ENCODE results near the gene PDE4B. TPM values are rescaled to one million over a fixed set of nuclear protein-coding genes. Genes with fewer than 3 reads are reported as not detected.

The PDE4B gene
- total and polyA plus RNA-seq, 2 of the 13 experiments (the other 11 are each of a cell fraction or from before 2014, with no cell fraction given): not detected

- no peak overlapping the region for H2AFZ ChIP-seq (ENCODE audit: low read length)
- no peaks in the 10 kb centered on the region for H3K36me3 ChIP-seq (replicated peaks in 1 of 2; ENCODE audit: control insufficient read depth in 1 of 2, insufficient read depth in 2 of 2, low read length in 2 of 2)
- no peak for FAIRE-seq
- H3K27me3 ChIP-seq (ENCODE audit: control insufficient read depth in 1 of 2, insufficient read depth in 2 of 2, low read length in 2 of 2): no peaks in the 10 kb centered on the region; a peak in 1 of 5 replicates
- no peak overlapping the region for H3K9ac ChIP-seq (ENCODE audit: insufficient read depth, low read depth, low read length)
- POLR2A ChIA-PET: no interaction called here
- intact Hi-C loops (cut with micrococcal nuclease; ENCODE audit: unreplicated experiment) (no loop called here), in situ Hi-C loops (cut with HindIII; ENCODE audit: extremely low pct_ligation_motif_present, low pct_unique_long_range_greater_than_20kb) (loop anchor here (10.0 kb wide), 1 partner anchor 188 kb away; no protein-coding TSS in a partner anchor)
- ATAC-seq: no peak
- H3K27ac ChIP-seq (ENCODE audit: extremely low read length, insufficient read depth, low read length): no peak overlapping the region
- no TSS peak for BruUV-seq (replicated peaks)
- no peaks in the 10 kb centered on the region for H4K20me1 ChIP-seq (ENCODE audit: insufficient read depth, low read length)
- no peak for DNase-seq (ENCODE audit: low spot score)
- H3K4me3 ChIP-seq (replicated peaks in 1 of 3; ENCODE audit: insufficient read depth in 1 of 3, low read depth in 2 of 3, low read length in 3 of 3): no peak overlapping the region
- no peaks in the 10 kb centered on the region for H3K79me2 ChIP-seq (ENCODE audit: insufficient read depth, low read length)
- H3K4me1 ChIP-seq (ENCODE audit: insufficient read depth, low read length): no peaks in the 10 kb centered on the region
- CTCF ChIA-PET (ENCODE audit: low intra/inter-chr PET ratio, low total read pairs): no interaction called here
- no peaks in the 10 kb centered on the region for H3K9me3 ChIP-seq (ENCODE audit: low read length)
- 1% methylated on average over 5 of the region's 5 CpGs for WGBS (ENCODE audit: low lambda C conversion rate)
- TF ChIP-seq ZNF33B (CRISPR knock-in tag; IDR thresholded peaks at IDR 0.05) (no peak), CENPBD1 (CRISPR knock-in tag; IDR thresholded peaks at IDR 0.05; ENCODE audit: borderline replicate concordance, low read depth) (no peak), FOXP4 (CRISPR knock-in tag; IDR thresholded peaks at IDR 0.05) (no peak), MNT (IDR thresholded peaks at IDR 0.05) (no peak)
- no peak overlapping the region for H3K4me2 ChIP-seq (ENCODE audit: low read depth, low read length)
Observed at GRCh38 chr1:66256629-66257572, 464.2 kb downstream of the PDE4B start.

Data from HepG2 (cell line).